ENCODE measurements around the gene HSD11B1L.
A peak's percentile ranks its signal among the peaks of the same experiment; 100 is the strongest.
"Not testable (repeated sequence)": the region's sequence is repeated elsewhere in the genome, so short reads cannot be mapped to it uniquely, and the experiment has no call there.

Gene HSD11B1L

GRCh38 chr19:5698635-5699422 is 18.0 kb downstream of the HSD11B1L start:
- DNase-seq (ENCODE audit: low spot score) = no peak

DNA sequence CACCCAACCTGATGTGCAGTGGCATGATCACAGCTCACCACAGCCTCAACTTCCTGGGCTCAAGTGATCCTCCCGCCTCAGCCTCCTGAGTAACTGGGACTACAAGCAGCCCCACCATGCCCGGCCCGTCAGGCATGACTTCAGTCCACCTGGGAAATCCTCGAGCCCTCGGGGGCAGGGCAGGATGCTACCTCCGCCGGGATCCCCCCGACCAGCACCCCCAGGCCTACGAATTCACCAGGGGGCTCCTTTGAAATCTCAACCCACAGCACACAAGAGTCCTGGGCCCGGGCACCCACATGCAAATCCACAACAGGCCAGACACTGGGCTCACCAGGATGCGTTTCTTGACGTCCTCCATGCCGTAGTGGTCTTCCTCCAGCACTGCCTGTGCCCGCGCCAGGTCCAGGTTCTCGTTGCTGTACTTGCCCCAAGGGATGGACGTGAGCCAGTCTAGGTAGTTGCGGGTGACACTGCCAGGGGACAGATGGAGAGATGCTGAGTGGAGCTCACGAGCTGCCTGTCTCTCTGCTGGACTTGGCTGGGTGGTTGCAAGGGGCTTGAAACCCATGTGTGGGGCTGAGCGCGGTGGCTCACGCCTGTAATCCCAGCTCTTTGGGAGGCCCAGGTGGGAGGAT is 19.7 kb downstream of the HSD11B1L start:
- no peak for DNase-seq (ENCODE audit: low spot score)

- DNase-seq (ENCODE audit: low spot score) = not testable (repeated sequence)
Measured at GRCh38 chr19:5702053-5702410, 21.2 kb downstream of the HSD11B1L start.

DNA sequence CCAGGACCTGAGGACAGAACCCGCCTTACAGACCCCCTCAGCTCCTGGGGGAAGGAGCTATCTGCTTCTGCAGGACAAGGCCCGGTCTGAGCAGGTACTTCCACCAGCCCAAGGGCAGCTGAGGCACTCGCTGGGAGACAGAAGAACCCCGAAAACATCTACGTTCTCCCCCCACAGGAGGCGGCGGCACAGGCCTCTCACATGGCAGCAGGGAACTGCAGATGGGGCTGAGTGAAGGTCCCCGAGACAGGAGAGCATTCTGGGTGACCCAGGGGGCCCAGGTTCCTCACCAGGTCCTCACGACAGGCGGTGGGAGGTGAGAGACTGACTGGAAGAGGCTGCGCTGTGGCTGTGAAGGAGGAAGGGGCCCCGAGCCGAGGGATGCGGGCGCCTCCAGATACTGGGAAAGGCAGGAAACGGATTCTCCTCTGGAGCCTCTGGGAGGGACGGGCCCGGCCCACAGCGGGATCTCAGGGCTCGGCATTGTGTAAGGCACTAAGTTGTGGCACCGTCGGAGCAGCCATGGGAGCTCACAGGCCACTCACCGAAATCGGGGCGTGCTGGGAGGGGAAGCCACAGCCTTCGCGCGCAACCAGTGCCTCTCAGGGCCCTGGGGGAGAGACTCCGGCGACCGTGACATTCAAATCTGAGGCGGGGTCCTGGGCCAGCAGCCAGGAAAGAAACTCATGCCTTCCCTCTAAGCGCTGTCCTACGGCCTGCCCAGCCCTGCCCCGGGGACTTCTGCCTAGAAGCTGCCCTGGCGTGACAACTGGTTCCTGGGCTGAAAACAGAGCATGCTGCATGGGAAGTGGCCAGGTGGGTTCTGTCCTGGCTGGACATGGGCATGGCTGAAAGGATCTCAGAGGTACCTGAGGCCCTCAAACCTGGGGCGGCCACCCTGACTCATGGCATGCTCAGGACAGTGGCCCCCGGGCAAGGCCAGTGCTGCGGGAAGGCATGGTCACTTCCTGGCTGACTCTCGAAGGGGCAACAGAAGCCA is 23.3 kb downstream of the HSD11B1L start:
- no peak for DNase-seq (ENCODE audit: low spot score)

DNA sequence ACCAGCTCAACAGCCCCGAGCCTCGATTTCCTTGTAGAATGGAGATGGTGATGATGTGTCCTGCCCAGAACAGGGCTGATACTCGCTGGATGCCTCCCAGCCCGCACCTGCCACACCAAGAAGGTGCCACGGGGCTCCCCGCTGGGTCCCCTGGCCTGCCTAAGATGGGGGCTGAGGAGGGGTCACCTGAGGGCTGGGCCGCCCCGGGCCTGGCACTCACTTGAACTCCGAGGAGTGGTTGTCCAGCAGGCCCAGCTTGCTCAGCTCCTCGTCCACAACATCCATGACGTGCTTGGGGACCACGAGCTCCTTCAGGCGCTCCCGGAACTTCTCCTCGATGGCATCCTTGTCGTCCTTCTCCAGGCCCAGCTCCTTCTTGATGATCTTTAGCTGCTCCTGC is 24.7 kb downstream of the HSD11B1L start:
- DNase-seq (ENCODE audit: low spot score) = no peak

DNA sequence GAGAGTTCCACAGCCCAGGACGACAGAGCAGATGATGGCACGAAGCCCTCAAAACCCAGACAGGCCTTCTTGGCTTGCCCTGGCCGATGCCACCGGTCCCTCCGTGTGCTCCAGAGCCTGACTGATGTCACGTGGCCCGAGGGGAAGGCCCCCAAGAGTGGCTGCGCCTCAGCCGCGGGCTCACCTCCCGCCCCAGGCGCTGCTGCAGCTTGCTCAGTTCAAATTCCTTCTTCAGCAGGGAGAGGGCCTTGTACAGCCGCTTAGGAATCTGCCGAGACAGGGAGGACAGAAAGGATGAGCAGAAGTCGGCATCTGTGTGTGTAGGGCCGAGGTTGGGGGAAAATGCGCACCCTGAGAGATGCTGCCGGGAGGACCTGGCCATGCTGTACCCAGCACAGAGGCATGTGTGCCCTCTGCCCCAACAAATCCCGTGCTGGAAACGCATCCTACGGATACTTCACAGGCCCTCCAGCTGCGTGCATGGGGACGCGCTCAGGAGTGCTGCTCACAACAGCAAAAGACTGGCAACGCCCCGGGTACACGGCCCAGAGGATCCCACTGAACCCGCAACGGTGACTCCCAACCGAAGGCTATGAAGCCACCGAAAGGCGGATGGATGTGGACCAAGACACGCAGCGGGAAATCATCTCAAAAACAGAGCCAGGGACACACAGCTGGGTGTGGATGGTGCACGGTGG is 26.2 kb downstream of the HSD11B1L start:
- DNase-seq (ENCODE audit: low spot score) = no peak

GRCh38 chr19:5707576-5708575 is 27.0 kb downstream of the HSD11B1L start:
- no peak for DNase-seq (ENCODE audit: low spot score)

DNA sequence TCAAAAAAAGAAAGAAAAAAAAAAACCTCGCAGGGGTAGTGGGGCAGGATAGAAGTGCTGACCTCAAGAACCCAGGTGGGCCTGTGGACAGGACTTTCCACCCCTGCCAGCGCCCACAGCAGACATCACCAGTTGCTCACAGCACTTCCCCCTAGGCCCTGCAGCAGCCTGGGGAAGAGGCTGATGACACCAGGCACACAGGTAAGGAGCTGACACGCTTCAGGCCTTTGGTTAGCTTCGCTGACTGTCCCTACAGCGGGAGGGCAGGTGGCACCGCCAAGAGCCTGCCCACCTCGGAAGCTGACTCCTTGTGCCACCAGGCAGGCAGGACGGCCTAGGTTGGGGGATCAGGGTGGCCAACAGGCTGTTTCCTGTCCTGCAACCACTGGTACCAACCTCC is 30.2 kb downstream of the HSD11B1L start:
- no peak for DNase-seq (ENCODE audit: low spot score)

DNA sequence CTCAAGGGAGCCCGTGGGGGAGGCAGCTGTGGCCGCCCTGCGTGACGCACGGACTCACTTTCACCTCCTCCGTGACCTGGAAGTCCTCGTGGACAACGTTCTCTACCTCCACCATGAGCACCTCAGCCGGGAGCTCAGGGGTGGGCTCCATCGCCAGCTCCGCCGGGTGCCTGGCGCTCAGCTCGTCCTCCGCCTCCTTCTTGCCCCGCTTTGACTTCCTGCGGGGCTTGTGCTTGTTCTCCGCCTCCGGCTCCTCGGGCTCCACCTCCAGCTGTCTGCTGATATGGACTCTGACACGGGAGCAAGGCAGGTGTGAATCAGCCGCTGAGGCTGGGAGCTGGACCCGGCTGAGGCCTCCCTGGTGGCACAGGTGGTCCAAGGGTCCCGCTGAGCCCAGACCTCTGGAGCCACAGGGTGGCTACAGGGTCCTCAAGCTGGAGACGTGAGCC is 30.9 kb downstream of the HSD11B1L start:
- no peak for DNase-seq (ENCODE audit: low spot score)

DNA sequence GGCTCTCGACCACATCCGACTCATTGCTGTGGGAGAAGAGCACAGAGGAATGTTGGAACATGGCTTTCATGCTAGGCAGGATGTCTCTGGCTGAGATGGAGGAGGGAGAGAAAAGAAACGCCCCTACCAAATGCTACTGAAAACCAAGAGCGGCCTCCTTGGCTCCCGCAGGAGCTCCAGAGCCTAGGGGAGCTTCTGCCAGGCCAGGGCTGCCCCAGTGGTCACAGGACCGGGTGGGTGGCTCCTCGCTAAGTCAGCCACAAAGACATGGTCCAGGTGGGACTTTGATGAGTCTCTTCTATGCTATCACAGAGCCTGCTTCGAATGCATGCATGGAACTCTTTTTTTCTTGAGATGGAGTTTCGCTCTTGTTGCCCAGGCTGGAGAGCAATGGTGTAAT is 32.4 kb downstream of the HSD11B1L start:
- no peak for DNase-seq (ENCODE audit: low spot score)

- DNase-seq (ENCODE audit: low spot score) = no peak
Measured at GRCh38 chr19:5714816-5715215, 34.0 kb downstream of the HSD11B1L start.

DNA sequence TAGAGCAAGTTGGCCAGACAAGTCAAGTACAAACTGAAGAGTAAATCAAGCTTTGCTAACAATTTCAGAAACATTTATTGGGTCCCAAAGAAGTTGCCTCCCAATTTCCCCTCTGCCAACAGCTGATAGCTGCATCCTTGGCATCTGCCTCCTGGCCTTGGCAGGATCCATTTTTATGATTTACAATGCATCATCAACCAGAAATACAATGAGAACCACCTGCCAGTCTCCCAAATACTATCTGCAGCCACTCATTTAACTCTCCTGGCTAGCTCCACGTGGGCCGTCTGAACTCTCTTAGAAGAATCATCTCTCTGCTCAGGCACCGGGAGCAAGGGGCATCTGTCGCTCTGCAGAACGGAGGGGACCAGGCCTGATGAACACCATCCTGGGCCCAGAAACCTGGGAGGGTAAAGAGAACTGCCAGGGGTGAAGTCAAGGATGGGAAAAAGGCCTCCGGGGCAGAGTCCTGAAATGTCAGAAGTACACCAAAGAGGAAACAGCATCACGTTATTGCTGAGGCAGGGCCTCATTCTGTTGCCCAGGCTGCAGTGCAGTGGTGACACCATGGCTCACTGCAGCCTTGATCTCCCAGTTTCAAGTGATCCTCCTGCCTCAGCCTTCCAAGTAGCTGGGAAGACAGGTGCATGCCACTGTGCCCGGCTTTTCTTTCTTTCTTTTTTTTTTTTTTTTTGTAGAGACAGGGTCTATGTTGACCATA is 36.5 kb downstream of the HSD11B1L start:
- no peak for DNase-seq (ENCODE audit: low spot score)

- no peak for DNase-seq (ENCODE audit: low spot score)
Measured at GRCh38 chr19:5718037-5718578, 37.3 kb downstream of the HSD11B1L start.

DNA sequence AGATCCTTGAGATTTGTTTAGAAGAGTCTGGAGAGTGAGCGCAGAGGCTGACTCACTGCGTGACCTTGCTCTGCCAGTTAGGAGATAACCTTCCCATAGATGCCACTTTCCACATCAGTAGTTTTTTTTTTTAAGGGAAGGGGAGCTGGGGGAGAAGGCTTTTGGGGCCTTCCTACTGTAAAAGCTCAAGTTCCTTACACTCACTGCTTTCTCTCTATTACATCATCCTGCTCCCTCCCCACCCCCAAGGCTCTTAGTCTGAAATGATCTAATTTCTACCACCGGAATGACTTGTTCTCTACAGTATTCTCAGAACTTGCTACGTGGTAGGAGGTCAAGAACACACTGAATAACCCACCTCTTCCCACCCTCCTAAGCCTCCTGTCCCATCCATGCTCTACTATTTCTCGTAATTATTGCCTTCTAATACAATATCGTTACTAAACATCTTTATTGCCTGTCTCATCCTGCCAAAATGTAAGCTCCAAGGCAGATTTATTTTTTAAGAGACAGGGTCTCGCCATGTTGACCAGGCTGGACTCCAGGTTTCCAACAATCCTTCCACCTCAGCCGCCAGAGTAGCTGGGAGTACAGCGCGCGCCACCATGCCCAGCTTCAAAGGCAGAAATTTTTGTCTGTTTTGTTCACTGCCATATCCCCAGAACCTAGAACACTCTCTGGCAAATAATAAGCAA is 37.9 kb downstream of the HSD11B1L start:
- no peak for DNase-seq (ENCODE audit: low spot score)

DNA sequence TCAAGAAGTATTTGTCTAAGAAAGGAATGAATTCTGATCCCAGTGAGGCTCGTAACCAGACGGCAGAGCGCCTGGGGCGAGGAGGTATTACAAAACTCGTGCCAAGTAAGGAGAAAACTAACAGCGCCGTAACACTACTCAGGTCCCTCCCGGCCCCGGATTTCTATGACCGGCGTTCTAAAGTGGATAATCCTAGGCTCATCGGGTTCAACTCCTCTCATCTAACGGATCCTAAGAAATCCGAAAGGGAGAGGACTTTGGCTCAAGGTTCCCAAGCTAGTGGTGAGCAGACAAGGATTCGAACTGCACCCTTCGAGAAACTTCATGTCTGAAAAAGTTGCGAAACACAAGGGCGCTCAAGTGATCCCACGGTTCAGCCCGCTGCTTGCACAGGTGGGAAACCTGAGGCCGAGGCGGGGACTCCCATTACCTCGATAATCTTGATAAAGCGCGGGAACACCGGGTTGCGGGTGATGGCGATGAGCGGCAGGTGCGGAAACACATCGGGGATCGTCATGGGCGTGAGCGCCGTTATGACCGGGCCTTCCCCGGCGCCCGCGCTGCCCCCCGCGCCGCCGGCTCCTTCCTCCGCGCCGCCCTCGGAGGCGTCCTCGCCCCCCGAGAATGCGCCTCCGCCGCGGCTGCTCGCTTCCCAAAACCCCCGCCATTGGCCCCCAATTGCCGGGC is 38.6 kb downstream of the HSD11B1L start:
- no peak for DNase-seq (ENCODE audit: low spot score)

DNA sequence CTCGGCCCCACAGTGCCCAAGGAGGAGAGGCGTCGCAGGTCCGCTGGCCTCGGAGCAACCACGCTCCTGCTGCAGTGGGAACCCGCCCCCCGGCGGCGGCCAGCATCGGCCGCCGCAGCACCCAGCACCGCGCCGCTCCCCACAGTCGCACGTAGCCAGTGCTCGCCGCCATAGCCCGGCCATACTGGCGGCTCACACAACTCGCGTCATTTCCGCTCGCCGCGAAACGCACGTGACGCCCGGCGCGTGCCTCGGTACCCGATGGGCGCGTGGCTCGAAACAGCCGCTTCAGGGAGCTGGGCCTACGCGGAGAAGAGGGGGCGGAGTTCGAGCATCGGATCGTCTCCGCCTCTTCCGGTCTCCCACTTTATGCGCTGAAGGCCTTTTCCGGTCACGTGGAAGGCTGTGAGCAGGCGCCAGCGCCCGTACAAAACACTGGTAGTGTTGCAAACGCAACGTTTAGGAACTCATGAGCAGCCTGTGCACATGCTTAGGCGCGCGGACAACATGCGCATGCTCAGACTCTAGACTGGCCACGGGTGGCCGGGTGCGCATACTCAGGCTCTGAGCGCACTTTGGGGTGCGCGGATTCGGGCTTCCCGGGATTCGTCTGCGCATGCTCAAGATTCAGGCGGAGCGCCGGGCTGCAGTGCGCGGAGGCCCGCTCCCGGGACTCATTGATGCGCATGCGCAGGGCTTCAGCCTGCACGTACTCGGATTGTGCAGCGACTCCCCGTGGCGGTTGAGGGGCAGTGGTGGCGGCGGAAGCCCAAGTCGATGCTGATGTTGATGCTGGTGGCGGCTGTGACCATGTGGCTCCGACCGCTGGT is 39.3 kb downstream of the HSD11B1L start, which contains the start of the genes CATSPERD and LONP1:
Gene CATSPERD (plus strand): TSS at position 677 of the 830 bp plus-strand sequence. CDS start 101 bp downstream, at position 778.
Gene LONP1 (minus strand): TSS at position 186 of the 830 bp plus-strand sequence. CDS start 14 bp downstream, at position 172.
- DNase-seq (ENCODE audit: low spot score) = peak; percentile 93

- DNase-seq (ENCODE audit: low spot score) = no peak
Measured at GRCh38 chr19:5727453-5728050, 46.7 kb downstream of the HSD11B1L start.
